DMS53 treated with DMSO at 0.1 percent for 48 hours (cell line): ENCODE results near the gene TTC7B.

ENCODE experiments used
- DNase-seq: peaks from one replicate; lab custom pipeline; 2025; ENCODE audit not compliant: unreplicated experiment; lab: John Stamatoyannopoulos, UW

TTC7B gene

GRCh38 chr14:90714811-90715210 is 101.4 kb downstream of the TTC7B start:
- DNase-seq, result no peak

- no peak for DNase-seq
Measured at GRCh38 chr14:90704738-90705392, 111.4 kb downstream of the TTC7B start.

- DNase-seq, result no peak
Measured at GRCh38 chr14:90703841-90704737, 112.1 kb downstream of the TTC7B start.

GRCh38 chr14:90700933-90701776 is 115.1 kb downstream of the TTC7B start:
- DNase-seq, result peak; percentile 1

GRCh38 chr14:90699016-90699415 is 117.2 kb downstream of the TTC7B start:
- DNase-seq, result no peak

GRCh38 chr14:90698379-90698869 is 117.8 kb downstream of the TTC7B start:
- peak; percentile 61 for DNase-seq

- peak; percentile 49 for DNase-seq
Measured at GRCh38 chr14:90697577-90698206, 118.5 kb downstream of the TTC7B start.

- DNase-seq, result no peak
Measured at GRCh38 chr14:90697132-90697531, 119.1 kb downstream of the TTC7B start.

GRCh38 chr14:90696720-90697119 is 119.5 kb downstream of the TTC7B start:
- no peak for DNase-seq

GRCh38 chr14:90695997-90696660 is 120.1 kb downstream of the TTC7B start:
- DNase-seq, result no peak

- no peak for DNase-seq
Measured at GRCh38 chr14:90693413-90693812, 122.8 kb downstream of the TTC7B start.

GRCh38 chr14:90692826-90693225 is 123.4 kb downstream of the TTC7B start:
- no peak for DNase-seq

GRCh38 chr14:90692061-90692460 is 124.2 kb downstream of the TTC7B start:
- no peak for DNase-seq

GRCh38 chr14:90691627-90692026 is 124.6 kb downstream of the TTC7B start:
- no peak for DNase-seq

- DNase-seq, result no peak
Measured at GRCh38 chr14:90687680-90688079, 128.6 kb downstream of the TTC7B start.

- no peak for DNase-seq
Measured at GRCh38 chr14:90682615-90683014, 133.6 kb downstream of the TTC7B start.

GRCh38 chr14:90681929-90682328 is 134.3 kb downstream of the TTC7B start:
- no peak for DNase-seq

GRCh38 chr14:90678846-90679362 is 137.3 kb downstream of the TTC7B start:
- DNase-seq, result no peak

GRCh38 chr14:90678420-90678819 is 137.8 kb downstream of the TTC7B start:
- no peak for DNase-seq

- DNase-seq, result no peak
Measured at GRCh38 chr14:90677484-90678050, 138.7 kb downstream of the TTC7B start.
